Neural progenitor cell (in vitro differentiated cells): ENCODE measurements around the gene SOX11. TPM values are rescaled to one million over a fixed set of nuclear protein-coding genes. Genes with fewer than 3 reads are reported as not detected.

Experiments used
- DNase-seq: peaks from one replicate; pipeline ENCODE4 v3.0.0-alpha.2; 2016; ENCODE audit warnings: low spot score
- H2AFZ ChIP-seq: fragments of 200-600 bp; sonication (generic); replicated peaks from 2 replicates; pipeline ENCODE4 v1.6.1; 2016; ENCODE audit warnings: antibody characterized with exemption
- H3F3A ChIP-seq: fragments of 200-600 bp; sonication (generic); 2 replicates; pipeline ENCODE4 v1.6.1; 2016; ENCODE audit warnings: antibody characterized with exemption, low read depth
- H3K27ac ChIP-seq: fragments of 200-600 bp; sonication (generic); 2 replicates; pipeline ENCODE4 v1.5.1; 2016; ENCODE audit warnings: mild to moderate bottlenecking
- H3K27me3 ChIP-seq: fragments of 200-600 bp; sonication (generic); 2 replicates; pipeline ENCODE4 v1.6.1; 2016; ENCODE audit warnings: mild to moderate bottlenecking, moderate library complexity
- H3K36me3 ChIP-seq: fragments of 200-600 bp; sonication (generic); 2 replicates; pipeline ENCODE4 v1.5.1; 2016
- H3K4me1 ChIP-seq: fragments of 200-600 bp; sonication (generic); 2 replicates; pipeline ENCODE4 v1.6.1; 2016; ENCODE audit warnings: mixed run types
- H3K4me2 ChIP-seq: fragments of 200-600 bp; sonication (generic); 2 replicates; pipeline ENCODE4 v1.6.1; 2016
- H3K4me3 ChIP-seq: fragments of 200-600 bp; sonication (generic); 2 replicates; pipeline ENCODE4 v1.5.1; 2016
- H3K79me2 ChIP-seq: fragments of 200-600 bp; sonication (generic); 2 replicates; pipeline ENCODE4 v1.6.1; 2016; ENCODE audit warnings: low read depth
- H3K9ac ChIP-seq: fragments of 200-600 bp; sonication (generic); 2 replicates; pipeline ENCODE4 v1.6.1; 2016
- H3K9me3 ChIP-seq: fragments of 200-600 bp; sonication (generic); 2 replicates; pipeline ENCODE4 v1.5.1; 2016; ENCODE audit warnings: low read depth
- H4K20me1 ChIP-seq: fragments of 200-600 bp; sonication (generic); 2 replicates; pipeline ENCODE4 v1.6.1; 2016; ENCODE audit warnings: low read depth
- H3K27ac Mint-ChIP-seq: 3 replicates; pipeline ENCODE4 v1.8.0; 2021; ENCODE audit warnings: mixed read lengths
- H3K27me3 Mint-ChIP-seq: 2 replicates; pipeline ENCODE4 v1.8.0; 2022; ENCODE audit warnings: low read depth, mild to moderate bottlenecking, inconsistent platforms, moderate library complexity, mixed read lengths; ENCODE audit not compliant: insufficient read depth
- H3K36me3 Mint-ChIP-seq: 3 replicates; pipeline ENCODE4 v1.8.0; 2021; ENCODE audit warnings: mixed read lengths
- H3K4me1 Mint-ChIP-seq: 3 replicates; pipeline ENCODE4 v1.8.0; 2021; ENCODE audit warnings: mixed read lengths
- H3K4me3 Mint-ChIP-seq: 3 replicates; pipeline ENCODE4 v1.8.0; 2021; ENCODE audit warnings: mild to moderate bottlenecking, moderate library complexity, mixed read lengths
- H3K9me3 Mint-ChIP-seq: 3 replicates; pipeline ENCODE4 v1.8.0; 2020; ENCODE audit warnings: mixed read lengths
- EZH2 ChIP-seq: fragments of 200-600 bp; sonication (generic); IDR thresholded peaks from 2 replicates; pipeline ENCODE4 v1.6.1; 2017; ENCODE audit warnings: antibody characterized with exemption, mild to moderate bottlenecking, moderate library complexity
- EZH2phosphoT487 ChIP-seq: fragments of 200-600 bp; sonication (generic); IDR thresholded peaks from 2 replicates; pipeline ENCODE4 v1.6.1; 2017; ENCODE audit warnings: antibody characterized with exemption
- total RNA-seq: library from RNA; depleted of rRNA; stranded (reverse); fragments of >200 nt; gene quantifications from 2 replicates; pipeline ENCODE4 v1.2.3, GENCODE V29; 2015; ENCODE audit warnings: low replicate concordance
- TF ChIP-seq, protein P1 (sequence below): fragments of 200-600 bp; sonication (generic); IDR thresholded peaks from 2 replicates; pipeline ENCODE4 v1.5.1; 2017; ENCODE audit warnings: antibody characterized with exemption, mild to moderate bottlenecking

SOX11 gene
- total RNA-seq, 1 donor from 2014 or later, result 176 TPM

GRCh38 chr2:5672749-5673144 lies 19.4 kb upstream of the SOX11 start:
- no peak for TF ChIP-seq EZH2phosphoT487
- TF ChIP-seq EZH2, result no peak
- TF ChIP-seq, protein P1, sequence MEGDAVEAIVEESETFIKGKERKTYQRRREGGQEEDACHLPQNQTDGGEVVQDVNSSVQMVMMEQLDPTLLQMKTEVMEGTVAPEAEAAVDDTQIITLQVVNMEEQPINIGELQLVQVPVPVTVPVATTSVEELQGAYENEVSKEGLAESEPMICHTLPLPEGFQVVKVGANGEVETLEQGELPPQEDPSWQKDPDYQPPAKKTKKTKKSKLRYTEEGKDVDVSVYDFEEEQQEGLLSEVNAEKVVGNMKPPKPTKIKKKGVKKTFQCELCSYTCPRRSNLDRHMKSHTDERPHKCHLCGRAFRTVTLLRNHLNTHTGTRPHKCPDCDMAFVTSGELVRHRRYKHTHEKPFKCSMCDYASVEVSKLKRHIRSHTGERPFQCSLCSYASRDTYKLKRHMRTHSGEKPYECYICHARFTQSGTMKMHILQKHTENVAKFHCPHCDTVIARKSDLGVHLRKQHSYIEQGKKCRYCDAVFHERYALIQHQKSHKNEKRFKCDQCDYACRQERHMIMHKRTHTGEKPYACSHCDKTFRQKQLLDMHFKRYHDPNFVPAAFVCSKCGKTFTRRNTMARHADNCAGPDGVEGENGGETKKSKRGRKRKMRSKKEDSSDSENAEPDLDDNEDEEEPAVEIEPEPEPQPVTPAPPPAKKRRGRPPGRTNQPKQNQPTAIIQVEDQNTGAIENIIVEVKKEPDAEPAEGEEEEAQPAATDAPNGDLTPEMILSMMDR, result no peak
- H3K9ac ChIP-seq, result no peak overlapping the region
- H3K9me3 Mint-ChIP-seq, result no peaks in the 10 kb centered on the region
- DNase-seq, result no peak
- H3K4me1 ChIP-seq, result peaks cover 12% of the 10 kb centered on the region
- H3K36me3 Mint-ChIP-seq, result no peaks in the 10 kb centered on the region
- peaks cover 12% of the 10 kb centered on the region for H3K27me3 Mint-ChIP-seq
- H4K20me1 ChIP-seq, result no peaks in the 10 kb centered on the region
- peak overlapping the region; percentile 60 for H3K4me3 ChIP-seq
- H3K36me3 ChIP-seq, result no peaks in the 10 kb centered on the region
- no peak overlapping the region for H2AFZ ChIP-seq
- H3K4me3 Mint-ChIP-seq, result peak overlapping the region; percentile 82
- H3K4me2 ChIP-seq, result peak overlapping the region; percentile 94
- peak overlapping the region; percentile 67 for H3K27ac Mint-ChIP-seq
- no peaks in the 10 kb centered on the region for H3K9me3 ChIP-seq
- no peaks in the 10 kb centered on the region for H3K79me2 ChIP-seq
- peaks cover 10% of the 10 kb centered on the region for H3F3A ChIP-seq
- peaks cover 52% of the 10 kb centered on the region for H3K27me3 ChIP-seq
- peaks cover 28% of the 10 kb centered on the region for H3K4me1 Mint-ChIP-seq
- no peak overlapping the region for H3K27ac ChIP-seq

DNA sequence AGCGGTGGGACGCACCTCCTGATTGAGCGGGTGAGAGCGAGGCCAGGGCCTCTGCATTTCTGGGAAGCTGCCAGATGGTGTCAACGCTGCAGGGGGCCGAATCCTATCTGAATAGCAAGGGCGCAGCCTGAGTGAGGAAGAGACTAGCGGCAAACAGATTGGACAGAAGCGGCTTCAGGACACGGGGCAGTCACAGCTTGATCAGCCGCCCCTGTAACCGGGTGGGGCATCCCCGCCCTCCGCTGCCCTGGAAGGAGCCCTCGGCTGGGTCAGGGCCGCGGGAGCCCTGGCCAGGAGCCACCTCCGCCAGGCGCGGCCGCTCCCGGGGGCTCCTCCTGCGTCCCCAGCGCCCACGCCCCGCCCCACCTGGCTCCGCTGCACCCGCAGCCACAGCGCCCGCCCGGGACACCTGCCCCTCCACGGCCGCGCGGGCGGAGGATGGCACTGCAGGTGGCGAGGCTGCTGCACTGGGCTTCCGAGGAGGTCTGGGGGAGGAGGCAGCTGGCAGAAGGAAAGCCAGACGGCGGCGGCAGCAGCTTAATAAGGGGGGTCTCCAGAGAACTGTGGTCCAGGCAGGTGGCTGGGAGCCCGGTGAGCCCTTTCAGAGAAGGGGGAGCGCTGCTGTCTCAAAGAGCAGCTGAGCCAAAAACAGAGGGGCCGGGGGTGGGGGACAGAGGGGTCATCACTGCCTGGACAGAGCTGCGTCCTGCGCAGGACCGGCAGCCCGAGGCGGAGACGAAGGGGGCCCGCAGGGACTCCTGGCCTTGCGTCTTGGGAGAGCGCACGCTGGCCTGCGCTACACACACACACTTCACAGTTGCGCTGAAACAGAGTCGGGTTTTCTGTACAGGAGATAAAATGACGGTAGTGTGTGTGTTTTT lies 18.8 kb upstream of the SOX11 start:
- Mint-ChIP-seq H3K4me3 (peak overlapping the region; percentile 82), H3K36me3 (no peaks in the 10 kb centered on the region), H3K9me3 (no peaks in the 10 kb centered on the region), H3K27me3 (peaks cover 12% of the 10 kb centered on the region), H3K27ac (peak overlapping the region; percentile 67), H3K4me1 (peaks cover 28% of the 10 kb centered on the region)
- peak; percentile 67 for DNase-seq
- Histone ChIP-seq H3K4me1 (peaks cover 12% of the 10 kb centered on the region), H3K79me2 (no peaks in the 10 kb centered on the region), H4K20me1 (no peaks in the 10 kb centered on the region), H3K9me3 (no peaks in the 10 kb centered on the region), H3K4me3 (peak overlapping the region; percentile 60), H3K9ac (no peak overlapping the region), H2AFZ (peak overlapping the region; percentile 19), H3F3A (peaks cover 10% of the 10 kb centered on the region), H3K4me2 (peak overlapping the region; percentile 94), H3K36me3 (no peaks in the 10 kb centered on the region), H3K27ac (no peak overlapping the region), H3K27me3 (peaks cover 52% of the 10 kb centered on the region)
- TF ChIP-seq, protein P1, result no peak
- no peak for TF ChIP-seq EZH2phosphoT487
- TF ChIP-seq EZH2, result peak; percentile 52

- peak overlapping the region; percentile 94 for H3K4me2 ChIP-seq
- H4K20me1 ChIP-seq, result no peaks in the 10 kb centered on the region
- H3K9ac ChIP-seq, result no peak overlapping the region
- DNase-seq, result no peak
- peaks cover 52% of the 10 kb centered on the region for H3K27me3 ChIP-seq
- Mint-ChIP-seq H3K27ac (no peak overlapping the region), H3K36me3 (no peaks in the 10 kb centered on the region), H3K4me3 (peak overlapping the region; percentile 73), H3K9me3 (no peaks in the 10 kb centered on the region), H3K27me3 (peaks cover 12% of the 10 kb centered on the region), H3K4me1 (peaks cover 22% of the 10 kb centered on the region)
- H2AFZ ChIP-seq, result peak overlapping the region; percentile 19
- no peaks in the 10 kb centered on the region for H3K9me3 ChIP-seq
- H3K4me3 ChIP-seq, result peak overlapping the region; percentile 60
- no peaks in the 10 kb centered on the region for H3K79me2 ChIP-seq
- H3K36me3 ChIP-seq, result no peaks in the 10 kb centered on the region
- TF ChIP-seq, protein P1, result no peak
- TF ChIP-seq EZH2, result peak; percentile 17
- peaks cover 12% of the 10 kb centered on the region for H3K4me1 ChIP-seq
- no peak overlapping the region for H3K27ac ChIP-seq
- peaks cover 10% of the 10 kb centered on the region for H3F3A ChIP-seq
Measured at GRCh38 chr2:5674026-5674340, 18.2 kb upstream of the SOX11 start.
